SK-N-SH (cell line): ENCODE data around the gene CCL15.

Experiments used
- CHD2 ChIP-seq: fragments of 150-350 bp; IDR thresholded peaks from 2 replicates; pipeline ENCODE4 v1.6.1; 2018; ENCODE audit warnings: low read length; ENCODE audit not compliant: partially characterized antibody
- EP300 ChIP-seq, 2 experiments: IDR thresholded peaks; 2 replicates each; pipeline versions ENCODE4 v1.4.0 to v1.6.1; 2012; ENCODE audit warnings: borderline replicate concordance in 1 of 2, low read depth in 1 of 2, low read length in 1 of 2
- EZH2phosphoT487 ChIP-seq: fragments of 200-600 bp; sonication (generic); IDR thresholded peaks from 2 replicates; pipeline ENCODE4 v1.6.1; 2017; ENCODE audit warnings: low read depth, mixed run types, mild to moderate bottlenecking, antibody characterized with exemption, moderate library complexity, borderline replicate concordance
- FOXM1 ChIP-seq: IDR thresholded peaks from 2 replicates; pipeline ENCODE4 v1.4.0; 2012; ENCODE audit warnings: low read depth, mild to moderate bottlenecking
- GATA2 ChIP-seq: sonication (generic); formaldehyde crosslinking; IDR thresholded peaks from 2 replicates; pipeline ENCODE4 v1.5.0; 2020; ENCODE audit warnings: mild to moderate bottlenecking, missing genetic modification reagents
- JUND ChIP-seq: IDR thresholded peaks from 2 replicates; pipeline ENCODE4 v1.4.0; 2012
- POLR2AphosphoS5 ChIP-seq: IDR thresholded peaks from 2 replicates; pipeline ENCODE4 v1.6.1; 2012; ENCODE audit warnings: low read depth, low read length
- TEAD4 ChIP-seq: IDR thresholded peaks from 2 replicates; pipeline ENCODE4 v1.4.0; 2012; ENCODE audit warnings: mild to moderate bottlenecking, borderline replicate concordance; ENCODE audit not compliant: insufficient read depth
- YY1 ChIP-seq: IDR thresholded peaks from 2 replicates; pipeline ENCODE4 v1.4.0; 2012; ENCODE audit warnings: low read depth, mild to moderate bottlenecking
- TF ChIP-seq, protein P1 (sequence below): fragments of 200-600 bp; sonication (generic); IDR thresholded peaks from 2 replicates; pipeline ENCODE4 v1.6.1; 2017; ENCODE audit warnings: antibody characterized with exemption, mild to moderate bottlenecking, moderate library complexity
- TF ChIP-seq, protein P2 (sequence below): IDR thresholded peaks from 2 replicates; pipeline ENCODE4 v1.6.1; 2012; ENCODE audit warnings: mild to moderate bottlenecking, low read depth, low read length, moderate library complexity
- TF ChIP-seq, protein P3 (sequence below): fragments of 150-350 bp; IDR thresholded peaks from 2 replicates; pipeline ENCODE4 v1.6.1; 2017; ENCODE audit warnings: antibody characterized with exemption, low read length, low read depth, borderline replicate concordance

DNA sequence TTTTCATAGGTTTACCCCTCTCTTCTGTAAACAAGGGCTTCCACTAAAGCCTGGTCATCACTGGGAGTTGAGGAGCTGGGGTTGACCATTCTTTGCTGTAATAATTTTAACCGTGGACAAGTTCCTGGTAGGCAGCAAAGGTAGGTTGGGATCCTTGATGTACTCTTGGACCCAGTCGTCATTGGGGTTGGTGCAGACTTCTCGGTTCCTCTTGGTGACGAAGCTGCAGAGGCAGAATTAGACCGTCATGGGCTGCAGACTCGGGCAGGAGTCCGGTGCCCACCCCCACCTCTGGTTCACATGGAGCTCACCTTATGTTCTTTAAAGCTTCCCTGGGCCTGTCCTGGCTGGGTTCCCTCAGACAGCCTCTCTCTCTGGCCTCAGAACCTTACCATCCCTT lies 23.8 kb downstream of the CCL15 start:
- TF ChIP-seq EZH2phosphoT487 (no peak), EP300 (IDR thresholded peaks at IDR 0.05; ENCODE audit: borderline replicate concordance in 1 of 2, low read depth in 1 of 2, low read length in 1 of 2) (no peak), YY1 (no peak), FOXM1 (no peak), GATA2 (CRISPR knock-in tag) (no peak), TEAD4 (no peak), CHD2 (no peak), JUND (no peak), POLR2AphosphoS5 (no peak)
- TF ChIP-seq, protein P1, sequence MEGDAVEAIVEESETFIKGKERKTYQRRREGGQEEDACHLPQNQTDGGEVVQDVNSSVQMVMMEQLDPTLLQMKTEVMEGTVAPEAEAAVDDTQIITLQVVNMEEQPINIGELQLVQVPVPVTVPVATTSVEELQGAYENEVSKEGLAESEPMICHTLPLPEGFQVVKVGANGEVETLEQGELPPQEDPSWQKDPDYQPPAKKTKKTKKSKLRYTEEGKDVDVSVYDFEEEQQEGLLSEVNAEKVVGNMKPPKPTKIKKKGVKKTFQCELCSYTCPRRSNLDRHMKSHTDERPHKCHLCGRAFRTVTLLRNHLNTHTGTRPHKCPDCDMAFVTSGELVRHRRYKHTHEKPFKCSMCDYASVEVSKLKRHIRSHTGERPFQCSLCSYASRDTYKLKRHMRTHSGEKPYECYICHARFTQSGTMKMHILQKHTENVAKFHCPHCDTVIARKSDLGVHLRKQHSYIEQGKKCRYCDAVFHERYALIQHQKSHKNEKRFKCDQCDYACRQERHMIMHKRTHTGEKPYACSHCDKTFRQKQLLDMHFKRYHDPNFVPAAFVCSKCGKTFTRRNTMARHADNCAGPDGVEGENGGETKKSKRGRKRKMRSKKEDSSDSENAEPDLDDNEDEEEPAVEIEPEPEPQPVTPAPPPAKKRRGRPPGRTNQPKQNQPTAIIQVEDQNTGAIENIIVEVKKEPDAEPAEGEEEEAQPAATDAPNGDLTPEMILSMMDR: no peak
- TF ChIP-seq, protein P2, sequence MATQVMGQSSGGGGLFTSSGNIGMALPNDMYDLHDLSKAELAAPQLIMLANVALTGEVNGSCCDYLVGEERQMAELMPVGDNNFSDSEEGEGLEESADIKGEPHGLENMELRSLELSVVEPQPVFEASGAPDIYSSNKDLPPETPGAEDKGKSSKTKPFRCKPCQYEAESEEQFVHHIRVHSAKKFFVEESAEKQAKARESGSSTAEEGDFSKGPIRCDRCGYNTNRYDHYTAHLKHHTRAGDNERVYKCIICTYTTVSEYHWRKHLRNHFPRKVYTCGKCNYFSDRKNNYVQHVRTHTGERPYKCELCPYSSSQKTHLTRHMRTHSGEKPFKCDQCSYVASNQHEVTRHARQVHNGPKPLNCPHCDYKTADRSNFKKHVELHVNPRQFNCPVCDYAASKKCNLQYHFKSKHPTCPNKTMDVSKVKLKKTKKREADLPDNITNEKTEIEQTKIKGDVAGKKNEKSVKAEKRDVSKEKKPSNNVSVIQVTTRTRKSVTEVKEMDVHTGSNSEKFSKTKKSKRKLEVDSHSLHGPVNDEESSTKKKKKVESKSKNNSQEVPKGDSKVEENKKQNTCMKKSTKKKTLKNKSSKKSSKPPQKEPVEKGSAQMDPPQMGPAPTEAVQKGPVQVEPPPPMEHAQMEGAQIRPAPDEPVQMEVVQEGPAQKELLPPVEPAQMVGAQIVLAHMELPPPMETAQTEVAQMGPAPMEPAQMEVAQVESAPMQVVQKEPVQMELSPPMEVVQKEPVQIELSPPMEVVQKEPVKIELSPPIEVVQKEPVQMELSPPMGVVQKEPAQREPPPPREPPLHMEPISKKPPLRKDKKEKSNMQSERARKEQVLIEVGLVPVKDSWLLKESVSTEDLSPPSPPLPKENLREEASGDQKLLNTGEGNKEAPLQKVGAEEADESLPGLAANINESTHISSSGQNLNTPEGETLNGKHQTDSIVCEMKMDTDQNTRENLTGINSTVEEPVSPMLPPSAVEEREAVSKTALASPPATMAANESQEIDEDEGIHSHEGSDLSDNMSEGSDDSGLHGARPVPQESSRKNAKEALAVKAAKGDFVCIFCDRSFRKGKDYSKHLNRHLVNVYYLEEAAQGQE: no peak
- TF ChIP-seq, protein P3, sequence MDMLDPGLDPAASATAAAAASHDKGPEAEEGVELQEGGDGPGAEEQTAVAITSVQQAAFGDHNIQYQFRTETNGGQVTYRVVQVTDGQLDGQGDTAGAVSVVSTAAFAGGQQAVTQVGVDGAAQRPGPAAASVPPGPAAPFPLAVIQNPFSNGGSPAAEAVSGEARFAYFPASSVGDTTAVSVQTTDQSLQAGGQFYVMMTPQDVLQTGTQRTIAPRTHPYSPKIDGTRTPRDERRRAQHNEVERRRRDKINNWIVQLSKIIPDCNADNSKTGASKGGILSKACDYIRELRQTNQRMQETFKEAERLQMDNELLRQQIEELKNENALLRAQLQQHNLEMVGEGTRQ: no peak
